Measurements from ENCODE around the gene ABCG8. TPM values are rescaled to one million over a fixed set of nuclear protein-coding genes. Genes with fewer than 3 reads are reported as not detected.

ABCG8 gene
- total and polyA plus RNA-seq, 2 experiments from 2014 or later = 4.7 to 6.5 TPM

DNA sequence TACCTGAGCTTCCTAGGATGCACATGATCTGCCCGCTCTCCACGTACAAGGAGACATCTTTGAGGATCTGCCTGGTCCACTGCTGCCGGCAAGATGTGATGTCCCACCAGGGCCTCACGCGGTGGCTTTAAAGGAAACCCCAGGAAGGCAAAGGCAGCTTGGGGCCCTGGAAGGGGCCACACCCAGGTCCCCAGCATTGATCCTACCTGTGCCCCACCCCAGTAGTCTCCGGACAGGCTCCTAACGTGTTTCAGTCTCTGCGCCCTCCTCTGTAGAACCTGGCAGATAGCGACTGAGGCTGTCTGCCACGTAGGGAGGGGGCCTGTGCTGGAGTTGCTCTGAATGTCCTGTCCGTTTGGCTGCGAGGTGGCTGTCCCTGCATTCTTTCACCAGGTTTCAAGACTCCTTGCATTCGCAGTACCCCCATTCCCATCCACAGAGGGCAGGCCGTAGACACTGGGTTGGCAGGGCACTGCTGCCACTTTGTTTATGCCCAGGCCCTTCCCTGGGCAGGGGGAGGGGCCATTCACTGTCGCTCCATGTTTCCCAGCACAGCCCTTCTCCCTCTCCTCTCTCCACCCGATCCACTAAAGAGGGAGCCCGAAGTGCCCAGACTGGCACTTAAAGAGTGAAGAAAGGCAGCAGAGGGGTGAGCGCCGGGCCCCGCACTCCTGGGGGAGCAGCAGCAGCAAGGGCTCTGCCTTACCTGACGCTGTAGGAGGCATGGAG, 776 bp upstream of the ABCG8 start:
- H3K4me3 ChIP-seq = no peak overlapping the region
- 90% methylated on average over 21 of the region's 21 CpGs for WGBS (ENCODE audit: low lambda C conversion rate, missing lambda C conversion rate)

DNA sequence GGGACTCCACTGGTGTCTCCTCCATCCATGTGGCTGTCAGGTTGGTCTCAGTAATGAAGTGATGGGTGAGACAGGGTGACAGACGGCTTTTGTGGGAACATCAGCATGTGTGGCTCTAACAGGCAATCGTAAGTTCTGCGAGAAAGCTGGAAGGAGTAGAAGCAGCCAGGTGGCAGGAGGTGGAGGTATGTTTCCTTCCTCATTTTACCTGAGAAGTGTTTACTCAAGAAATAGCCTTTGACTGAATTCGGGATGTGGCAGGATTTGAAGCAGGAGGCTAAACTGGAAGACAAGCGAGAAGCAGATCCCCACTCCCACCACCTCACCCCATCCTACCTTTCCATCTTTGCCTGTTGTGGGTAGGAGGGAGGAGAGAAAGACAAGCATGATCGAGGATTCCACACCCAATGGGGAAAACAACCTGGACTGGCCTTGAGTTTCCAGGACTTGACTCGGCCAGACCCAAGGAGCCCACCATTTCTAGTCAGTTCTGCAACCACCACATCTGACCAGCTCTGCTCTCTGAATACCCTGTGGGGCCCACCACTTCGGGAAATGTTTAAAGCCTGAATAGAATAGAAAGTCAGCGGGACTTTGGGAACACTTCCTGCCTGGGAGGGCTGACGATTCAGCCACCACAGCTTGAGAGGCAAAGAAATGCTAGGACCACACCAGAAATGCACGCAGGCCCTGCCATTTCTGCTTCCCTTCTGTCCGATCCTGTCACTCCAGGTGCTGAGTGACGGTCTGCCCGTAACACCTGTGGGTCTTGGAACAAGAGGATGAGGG, 1.2 kb downstream of the ABCG8 start:
- 88% methylated on average over 14 of the region's 14 CpGs for WGBS (ENCODE audit: low lambda C conversion rate, missing lambda C conversion rate)
- DNase-seq (ENCODE audit: low spot score) = no peak
- Histone ChIP-seq H3K4me2 (no peak overlapping the region), H3K4me1 (ENCODE audit: insufficient read depth) (no peaks in the 10 kb centered on the region), H3K27me3 (no peaks in the 10 kb centered on the region), H2AFZ (no peak overlapping the region), H3K9me2 (replicated peaks; ENCODE audit: insufficient read depth) (no peaks in the 10 kb centered on the region), H3K27ac (no peak overlapping the region), H3K9me3 (ENCODE audit: low read depth) (no peaks in the 10 kb centered on the region), H3K79me2 (no peaks in the 10 kb centered on the region), H3K36me3 (replicated peaks; ENCODE audit: insufficient read depth, low read depth) (no peaks in the 10 kb centered on the region), H4K20me1 (ENCODE audit: insufficient read depth, poor library complexity, severe bottlenecking) (no peaks in the 10 kb centered on the region), H3K4me3 (no peak overlapping the region)
- TF ChIP-seq, protein P1, sequence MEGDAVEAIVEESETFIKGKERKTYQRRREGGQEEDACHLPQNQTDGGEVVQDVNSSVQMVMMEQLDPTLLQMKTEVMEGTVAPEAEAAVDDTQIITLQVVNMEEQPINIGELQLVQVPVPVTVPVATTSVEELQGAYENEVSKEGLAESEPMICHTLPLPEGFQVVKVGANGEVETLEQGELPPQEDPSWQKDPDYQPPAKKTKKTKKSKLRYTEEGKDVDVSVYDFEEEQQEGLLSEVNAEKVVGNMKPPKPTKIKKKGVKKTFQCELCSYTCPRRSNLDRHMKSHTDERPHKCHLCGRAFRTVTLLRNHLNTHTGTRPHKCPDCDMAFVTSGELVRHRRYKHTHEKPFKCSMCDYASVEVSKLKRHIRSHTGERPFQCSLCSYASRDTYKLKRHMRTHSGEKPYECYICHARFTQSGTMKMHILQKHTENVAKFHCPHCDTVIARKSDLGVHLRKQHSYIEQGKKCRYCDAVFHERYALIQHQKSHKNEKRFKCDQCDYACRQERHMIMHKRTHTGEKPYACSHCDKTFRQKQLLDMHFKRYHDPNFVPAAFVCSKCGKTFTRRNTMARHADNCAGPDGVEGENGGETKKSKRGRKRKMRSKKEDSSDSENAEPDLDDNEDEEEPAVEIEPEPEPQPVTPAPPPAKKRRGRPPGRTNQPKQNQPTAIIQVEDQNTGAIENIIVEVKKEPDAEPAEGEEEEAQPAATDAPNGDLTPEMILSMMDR (IDR thresholded peaks at IDR 0.05; ENCODE audit: poor library complexity) = no peak
- no peak for TF ChIP-seq EZH2 (IDR thresholded peaks at IDR 0.05; ENCODE audit: borderline replicate concordance)
- TF ChIP-seq EZH2phosphoT487 (IDR thresholded peaks at IDR 0.05; ENCODE audit: low read depth, severe bottlenecking, unreplicated experiment) = no peak

More for the DNA sequence above, 776 bp upstream of the ABCG8 start:
- Histone ChIP-seq H3K79me2 (no peaks in the 10 kb centered on the region), H3K27ac (no peak overlapping the region), H3K9me3 (ENCODE audit: low read depth) (no peaks in the 10 kb centered on the region), H3K4me2 (no peak overlapping the region), H4K20me1 (ENCODE audit: insufficient read depth, poor library complexity, severe bottlenecking) (no peaks in the 10 kb centered on the region), H2AFZ (no peak overlapping the region), H3K27me3 (no peaks in the 10 kb centered on the region), H3K36me3 (replicated peaks; ENCODE audit: insufficient read depth, low read depth) (no peaks in the 10 kb centered on the region), H3K9me2 (replicated peaks; ENCODE audit: insufficient read depth) (no peaks in the 10 kb centered on the region), H3K4me1 (ENCODE audit: insufficient read depth) (no peaks in the 10 kb centered on the region)
- DNase-seq (ENCODE audit: low spot score) = no peak
- no peak for TF ChIP-seq EZH2phosphoT487 (IDR thresholded peaks at IDR 0.05; ENCODE audit: low read depth, severe bottlenecking, unreplicated experiment)
- no peak for TF ChIP-seq EZH2 (IDR thresholded peaks at IDR 0.05; ENCODE audit: borderline replicate concordance)
- TF ChIP-seq, protein P1 (IDR thresholded peaks at IDR 0.05; ENCODE audit: poor library complexity) = no peak

DNA sequence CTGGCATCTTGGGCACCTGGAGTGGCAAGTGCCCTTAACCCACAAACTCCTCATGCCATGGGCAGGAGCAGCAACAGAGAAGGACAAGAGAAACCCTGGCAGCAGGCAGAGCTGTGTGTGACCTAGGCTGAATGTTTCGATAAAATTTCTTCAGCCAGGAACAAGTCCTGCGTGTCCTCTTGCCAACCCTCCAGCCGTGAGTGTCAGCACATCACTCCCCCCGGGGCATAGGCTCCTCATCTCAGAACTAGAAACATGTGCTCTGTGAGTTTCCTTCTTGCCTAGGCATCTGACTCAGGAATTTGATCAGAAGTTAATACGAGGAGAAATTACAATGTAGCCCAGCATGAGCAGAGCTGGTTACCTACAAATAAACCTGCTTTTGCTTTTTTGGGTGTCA, 2.2 kb downstream of the ABCG8 start:
- no peaks in the 10 kb centered on the region for H3K9me2 ChIP-seq (replicated peaks; ENCODE audit: insufficient read depth)

More for the DNA sequence above, 2.2 kb downstream of the ABCG8 start:
- Histone ChIP-seq H3K36me3 (replicated peaks; ENCODE audit: insufficient read depth, low read depth) (no peaks in the 10 kb centered on the region), H3K27me3 (no peaks in the 10 kb centered on the region), H4K20me1 (ENCODE audit: insufficient read depth, poor library complexity, severe bottlenecking) (no peaks in the 10 kb centered on the region), H3K4me2 (no peak overlapping the region), H2AFZ (no peak overlapping the region), H3K27ac (no peak overlapping the region), H3K4me3 (no peak overlapping the region), H3K4me1 (ENCODE audit: insufficient read depth) (no peaks in the 10 kb centered on the region), H3K79me2 (no peaks in the 10 kb centered on the region), H3K9me3 (ENCODE audit: low read depth) (no peaks in the 10 kb centered on the region)
- WGBS (ENCODE audit: low lambda C conversion rate, missing lambda C conversion rate) = 74% methylated on average over 5 of the region's 5 CpGs
- no peak for DNase-seq (ENCODE audit: low spot score)
- TF ChIP-seq EZH2 (IDR thresholded peaks at IDR 0.05; ENCODE audit: borderline replicate concordance) (no peak), EZH2phosphoT487 (IDR thresholded peaks at IDR 0.05; ENCODE audit: low read depth, severe bottlenecking, unreplicated experiment) (no peak)
- TF ChIP-seq, protein P1 (IDR thresholded peaks at IDR 0.05; ENCODE audit: poor library complexity) = no peak

Data from hepatocyte (in vitro differentiated cells).